ENCODE data around the gene XYLT1. TPM values are rescaled to one million over a fixed set of nuclear protein-coding genes. Genes with fewer than 3 reads are reported as not detected.

XYLT1 gene
- total RNA-seq, 2 donors from 2014 or later: 15.0 to 18.3 TPM

DNA sequence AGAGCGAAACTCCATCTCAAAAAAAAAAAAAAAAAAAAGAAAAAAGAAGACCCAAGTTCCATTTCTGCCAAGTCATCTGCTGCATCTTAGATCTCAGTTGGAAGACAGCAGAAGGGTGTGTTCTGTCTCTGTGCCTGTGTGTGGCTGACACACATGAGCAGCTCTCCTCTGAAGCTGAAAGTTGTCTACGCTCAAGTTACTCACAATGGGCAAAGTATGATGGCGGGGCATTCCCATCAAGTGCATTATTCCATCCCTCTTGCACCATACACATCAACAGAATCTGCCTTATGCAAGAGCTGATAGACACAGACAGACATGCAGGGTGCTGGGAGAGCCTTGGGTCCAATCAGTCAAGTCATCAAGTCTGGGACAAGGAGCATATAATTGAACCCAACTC, 402.2 kb downstream of the XYLT1 start:
- intact Hi-C loops (cut with DNase I): no loop called here
- Histone ChIP-seq H3K9ac (ENCODE audit: low read depth in 2 of 2, low read length in 2 of 2) (no peak overlapping the region), H3K27me3 (no peaks in the 10 kb centered on the region), H3K4me3 (no peak overlapping the region), H3K27ac (no peak overlapping the region), H3K36me3 (no peaks in the 10 kb centered on the region), H3K9me3 (no peaks in the 10 kb centered on the region), H3K4me1 (no peaks in the 10 kb centered on the region)
- TF ChIP-seq, protein P1, sequence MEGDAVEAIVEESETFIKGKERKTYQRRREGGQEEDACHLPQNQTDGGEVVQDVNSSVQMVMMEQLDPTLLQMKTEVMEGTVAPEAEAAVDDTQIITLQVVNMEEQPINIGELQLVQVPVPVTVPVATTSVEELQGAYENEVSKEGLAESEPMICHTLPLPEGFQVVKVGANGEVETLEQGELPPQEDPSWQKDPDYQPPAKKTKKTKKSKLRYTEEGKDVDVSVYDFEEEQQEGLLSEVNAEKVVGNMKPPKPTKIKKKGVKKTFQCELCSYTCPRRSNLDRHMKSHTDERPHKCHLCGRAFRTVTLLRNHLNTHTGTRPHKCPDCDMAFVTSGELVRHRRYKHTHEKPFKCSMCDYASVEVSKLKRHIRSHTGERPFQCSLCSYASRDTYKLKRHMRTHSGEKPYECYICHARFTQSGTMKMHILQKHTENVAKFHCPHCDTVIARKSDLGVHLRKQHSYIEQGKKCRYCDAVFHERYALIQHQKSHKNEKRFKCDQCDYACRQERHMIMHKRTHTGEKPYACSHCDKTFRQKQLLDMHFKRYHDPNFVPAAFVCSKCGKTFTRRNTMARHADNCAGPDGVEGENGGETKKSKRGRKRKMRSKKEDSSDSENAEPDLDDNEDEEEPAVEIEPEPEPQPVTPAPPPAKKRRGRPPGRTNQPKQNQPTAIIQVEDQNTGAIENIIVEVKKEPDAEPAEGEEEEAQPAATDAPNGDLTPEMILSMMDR (IDR thresholded peaks at IDR 0.05): no peak
- no peak for DNase-seq

DNA sequence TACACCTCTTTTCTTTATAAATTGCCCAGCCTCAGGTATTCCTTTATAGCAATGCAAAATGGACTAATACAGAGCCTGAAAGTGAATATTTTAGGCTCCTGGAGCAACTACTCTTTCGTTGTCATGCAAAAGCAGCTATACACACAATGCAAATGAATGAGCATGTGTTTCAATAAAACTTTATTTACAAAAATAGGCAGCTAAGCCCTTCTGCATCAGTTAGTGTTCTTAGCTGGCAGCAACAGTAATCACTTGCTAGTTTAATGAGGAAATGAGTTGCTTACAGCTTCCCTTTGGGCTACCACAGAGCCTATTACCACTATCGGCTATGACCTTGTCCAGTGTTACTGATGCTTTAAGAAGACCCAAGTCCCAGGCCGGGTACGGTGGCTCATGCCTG, 402.9 kb downstream of the XYLT1 start:
- no peaks in the 10 kb centered on the region for H3K9me3 ChIP-seq
- TF ChIP-seq, protein P1 (IDR thresholded peaks at IDR 0.05): no peak
- H3K27me3 ChIP-seq: no peaks in the 10 kb centered on the region
- no peaks in the 10 kb centered on the region for H3K4me1 ChIP-seq
- H3K9ac ChIP-seq (ENCODE audit: low read depth in 2 of 2, low read length in 2 of 2): no peak overlapping the region
- no peak overlapping the region for H3K27ac ChIP-seq
- no peak for DNase-seq
- intact Hi-C loops (cut with DNase I): no loop called here
- no peaks in the 10 kb centered on the region for H3K36me3 ChIP-seq
- H3K4me3 ChIP-seq: no peak overlapping the region

DNA sequence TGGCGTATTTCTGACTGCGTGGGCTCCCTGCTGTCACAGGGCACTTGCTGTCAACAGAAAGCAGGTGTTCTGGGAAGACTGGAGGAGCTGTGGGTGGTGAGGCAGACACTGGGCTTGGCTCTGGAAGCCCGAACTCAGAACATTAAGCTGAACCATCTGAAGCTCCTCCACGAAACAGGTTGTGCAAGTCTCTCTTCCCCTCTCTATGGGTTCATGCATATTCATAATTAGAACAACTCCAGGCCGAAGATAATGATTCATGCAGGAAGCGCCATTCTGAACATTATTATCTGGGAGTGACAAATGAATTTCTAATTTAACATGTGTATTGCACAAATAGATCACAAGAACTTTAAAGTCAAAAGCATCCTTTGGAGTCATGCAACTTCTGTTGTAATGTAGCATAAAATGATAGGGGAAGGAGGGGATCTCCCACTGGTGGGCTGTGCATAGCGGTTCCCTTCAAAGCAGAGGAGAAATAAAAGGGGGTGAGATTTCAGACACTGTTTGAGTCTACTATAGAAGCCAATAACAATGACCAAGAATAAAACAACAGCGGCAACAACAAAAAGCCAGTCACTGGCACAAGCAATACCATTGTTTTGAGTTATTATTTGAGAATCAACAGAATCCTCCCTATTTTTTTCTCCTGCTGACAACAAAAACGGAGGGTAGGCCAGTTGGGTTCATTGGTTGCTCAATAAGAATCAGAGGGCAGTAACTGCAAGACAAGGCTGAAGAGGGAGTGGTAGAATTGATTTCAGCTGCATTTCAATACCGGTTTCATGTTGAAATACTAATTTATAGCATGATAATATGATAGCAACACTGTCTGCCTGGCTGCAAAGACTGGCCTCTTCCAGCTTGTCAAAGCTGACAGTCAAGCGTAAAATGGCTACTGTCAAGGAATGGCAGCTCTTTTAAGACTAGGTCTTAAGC, 407.3 kb downstream of the XYLT1 start:
- DNase-seq: no peak
- no peak overlapping the region for H3K4me3 ChIP-seq
- H3K9ac ChIP-seq (ENCODE audit: low read depth in 2 of 2, low read length in 2 of 2): no peak overlapping the region
- H3K27me3 ChIP-seq: no peaks in the 10 kb centered on the region
- no peak overlapping the region for H3K27ac ChIP-seq
- no peaks in the 10 kb centered on the region for H3K9me3 ChIP-seq
- TF ChIP-seq, protein P1 (IDR thresholded peaks at IDR 0.05): no peak
- H3K36me3 ChIP-seq: no peaks in the 10 kb centered on the region
- intact Hi-C loops (cut with DNase I): no loop called here
- H3K4me1 ChIP-seq: no peaks in the 10 kb centered on the region

DNA sequence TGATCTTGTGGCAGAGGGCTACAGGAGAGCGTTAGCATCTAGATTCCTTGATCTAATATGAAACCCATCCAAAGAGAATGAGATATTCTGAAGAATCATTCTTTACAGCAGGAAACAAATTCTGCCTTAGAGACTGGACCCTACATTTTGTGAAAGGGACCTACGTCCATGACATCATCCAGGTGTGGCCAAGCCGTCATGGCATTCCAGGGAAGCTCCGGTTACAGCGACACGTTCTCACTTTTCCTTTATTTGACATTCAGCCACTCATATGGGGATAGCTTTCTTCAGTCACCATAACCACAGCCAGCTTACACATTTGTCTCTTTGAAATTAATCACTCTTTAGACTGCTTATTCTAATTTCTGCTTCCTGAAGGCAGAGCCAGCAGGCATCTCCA, 408.1 kb downstream of the XYLT1 start:
- Histone ChIP-seq H3K4me3 (no peak overlapping the region), H3K36me3 (no peaks in the 10 kb centered on the region), H3K4me1 (no peaks in the 10 kb centered on the region), H3K27me3 (no peaks in the 10 kb centered on the region), H3K9ac (ENCODE audit: low read depth in 2 of 2, low read length in 2 of 2) (no peak overlapping the region), H3K9me3 (no peaks in the 10 kb centered on the region), H3K27ac (no peak overlapping the region)
- DNase-seq: no peak
- TF ChIP-seq, protein P1 (IDR thresholded peaks at IDR 0.05): no peak
- intact Hi-C loops (cut with DNase I): no loop called here

DNA sequence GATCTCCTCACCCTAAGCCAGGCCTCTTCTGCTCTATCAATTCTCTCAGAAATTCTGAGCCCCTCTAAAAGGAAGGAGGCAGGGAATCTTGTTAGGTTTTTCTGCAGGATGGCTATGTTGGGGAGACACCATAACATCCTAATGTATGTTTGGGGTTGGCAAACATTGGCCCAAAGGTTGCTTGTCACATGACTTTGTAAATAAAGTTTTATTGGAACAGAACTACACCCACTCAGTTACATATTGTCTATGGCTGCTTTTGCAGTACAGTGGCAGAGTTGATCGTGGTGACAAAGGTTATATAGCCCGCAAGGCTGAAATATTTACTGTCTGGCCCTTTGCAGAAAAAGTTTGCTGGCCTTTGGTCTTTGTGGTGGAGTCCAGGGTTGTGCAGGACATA, 409.4 kb downstream of the XYLT1 start:
- intact Hi-C loops (cut with DNase I): no loop called here
- no peak for DNase-seq
- Histone ChIP-seq H3K4me1 (no peaks in the 10 kb centered on the region), H3K4me3 (no peak overlapping the region), H3K9me3 (no peaks in the 10 kb centered on the region), H3K36me3 (no peaks in the 10 kb centered on the region), H3K27ac (no peak overlapping the region), H3K27me3 (no peaks in the 10 kb centered on the region), H3K9ac (ENCODE audit: low read depth in 2 of 2, low read length in 2 of 2) (no peak overlapping the region)
- TF ChIP-seq, protein P1 (IDR thresholded peaks at IDR 0.05): no peak
